HG03469 (cell line): ENCODE results near the gene E2F7.

Experiments used
- ATAC-seq: cut with Tn5 transposase; IDR thresholded peaks from one replicate; pipeline ENCODE4 v1.9.1; 2021; ENCODE audit warnings: mild to moderate bottlenecking, moderate library complexity, moderate number of reproducible peaks; ENCODE audit not compliant: unreplicated experiment

Gene E2F7

DNA sequence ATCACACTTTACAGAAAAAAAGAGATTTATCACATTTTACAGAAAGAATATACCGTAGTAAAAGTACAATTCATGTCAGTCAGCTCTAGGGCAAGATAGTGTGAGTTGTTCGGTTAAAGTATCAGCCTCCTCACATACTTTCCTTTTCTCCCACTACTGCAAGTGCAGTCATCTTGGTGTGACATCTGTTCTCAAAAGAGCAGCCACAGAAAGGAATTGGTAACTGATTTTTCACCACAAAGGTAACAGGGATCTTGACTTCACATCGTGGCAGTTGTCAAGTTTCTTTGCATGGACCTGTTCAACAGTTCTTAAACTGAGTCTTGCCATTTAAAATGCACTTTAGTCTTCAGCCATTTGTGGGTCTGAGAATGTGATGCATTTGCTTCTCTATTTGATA lies 5.0 kb upstream of the E2F7 start:
- peak; percentile 59 for ATAC-seq

DNA sequence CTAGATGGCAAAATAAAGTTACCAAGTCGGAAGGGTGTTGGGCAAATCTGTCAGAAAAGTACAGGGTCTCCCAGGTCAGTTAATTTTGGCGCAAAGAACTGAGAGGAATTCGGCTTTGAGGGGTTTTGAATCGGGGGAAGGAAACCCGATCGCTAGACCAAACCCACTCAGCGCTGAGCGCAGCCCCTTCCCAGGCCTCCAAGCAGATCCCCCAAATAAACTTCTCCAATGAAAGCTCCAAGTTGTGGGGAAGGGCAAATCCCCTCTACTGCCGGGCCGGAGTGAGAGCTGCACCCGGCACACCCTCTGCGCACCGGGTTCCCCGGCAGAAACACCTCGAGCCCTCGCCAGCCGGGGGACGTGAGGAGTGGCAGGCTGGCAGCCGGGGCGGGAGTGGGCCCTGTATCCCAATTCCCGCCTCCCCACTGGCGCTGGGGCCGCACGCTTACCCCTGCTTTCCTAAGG lies 441 bp downstream of the E2F7 start:
- ATAC-seq: no peak

DNA sequence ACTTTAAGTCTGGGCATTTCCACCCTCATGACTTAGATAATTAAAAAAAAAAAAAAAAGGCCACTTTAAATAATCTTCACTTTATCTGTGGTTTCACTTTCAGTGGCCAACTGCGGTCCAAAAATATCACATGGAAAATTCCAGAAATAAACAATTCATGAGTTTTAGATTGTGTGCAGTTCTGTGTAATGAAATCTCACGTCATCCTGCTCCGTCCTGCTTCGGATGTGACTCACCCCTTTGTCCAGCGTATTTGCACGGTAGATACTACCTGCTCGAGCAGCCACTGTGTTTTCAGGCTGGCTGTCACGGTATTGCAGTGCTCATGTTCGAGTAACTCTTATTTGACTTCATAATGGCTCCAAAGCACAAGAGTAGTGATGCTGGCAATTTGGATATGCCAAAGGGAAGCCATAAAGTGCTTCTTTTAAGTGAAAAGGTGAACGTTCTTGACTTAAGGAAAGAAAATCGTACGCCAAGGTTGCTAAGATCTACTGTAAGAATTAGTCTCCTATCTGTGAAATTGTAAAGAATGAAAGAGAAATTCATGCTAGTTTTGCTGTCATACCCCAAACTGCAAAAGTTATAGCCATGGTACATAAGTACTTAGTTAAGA lies 2.4 kb downstream of the E2F7 start:
- peak; percentile 35 for ATAC-seq

DNA sequence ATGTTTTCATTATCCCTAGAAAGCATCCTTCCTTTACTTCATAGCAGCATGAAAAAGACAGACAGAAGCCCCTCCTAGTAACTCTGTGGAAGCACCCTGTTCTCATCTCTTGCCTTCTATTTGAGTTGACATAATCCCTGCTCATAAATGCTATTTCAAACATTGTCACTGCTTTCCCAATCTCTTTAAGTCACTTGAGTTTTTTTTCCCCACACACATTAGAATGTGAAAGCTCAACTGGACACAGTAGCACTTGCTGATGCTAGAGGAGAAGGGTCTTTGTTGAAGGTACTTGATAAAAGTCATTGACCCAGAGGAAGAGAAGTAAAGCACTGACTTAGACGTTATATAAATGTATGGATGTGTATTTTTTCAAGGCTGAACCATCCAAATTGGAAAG lies 3.0 kb downstream of the E2F7 start:
- no peak for ATAC-seq

DNA sequence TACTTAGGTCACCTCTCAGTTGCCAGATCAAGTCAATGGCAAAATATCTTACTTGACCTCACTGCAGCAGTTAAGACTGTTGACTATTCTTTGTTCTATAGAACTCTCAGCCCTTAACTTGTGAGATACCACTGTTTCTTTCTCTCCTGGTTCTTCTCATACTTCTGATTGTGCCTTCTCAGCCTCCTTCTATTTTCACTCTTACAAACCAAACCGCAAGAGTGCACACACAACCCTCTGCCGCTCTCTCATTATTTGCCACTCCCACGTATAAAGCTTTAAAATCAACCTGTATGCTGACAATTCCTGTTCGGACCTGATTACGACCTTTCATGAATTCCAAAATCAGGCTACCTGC lies 4.5 kb downstream of the E2F7 start:
- peak; percentile 19 for ATAC-seq

DNA sequence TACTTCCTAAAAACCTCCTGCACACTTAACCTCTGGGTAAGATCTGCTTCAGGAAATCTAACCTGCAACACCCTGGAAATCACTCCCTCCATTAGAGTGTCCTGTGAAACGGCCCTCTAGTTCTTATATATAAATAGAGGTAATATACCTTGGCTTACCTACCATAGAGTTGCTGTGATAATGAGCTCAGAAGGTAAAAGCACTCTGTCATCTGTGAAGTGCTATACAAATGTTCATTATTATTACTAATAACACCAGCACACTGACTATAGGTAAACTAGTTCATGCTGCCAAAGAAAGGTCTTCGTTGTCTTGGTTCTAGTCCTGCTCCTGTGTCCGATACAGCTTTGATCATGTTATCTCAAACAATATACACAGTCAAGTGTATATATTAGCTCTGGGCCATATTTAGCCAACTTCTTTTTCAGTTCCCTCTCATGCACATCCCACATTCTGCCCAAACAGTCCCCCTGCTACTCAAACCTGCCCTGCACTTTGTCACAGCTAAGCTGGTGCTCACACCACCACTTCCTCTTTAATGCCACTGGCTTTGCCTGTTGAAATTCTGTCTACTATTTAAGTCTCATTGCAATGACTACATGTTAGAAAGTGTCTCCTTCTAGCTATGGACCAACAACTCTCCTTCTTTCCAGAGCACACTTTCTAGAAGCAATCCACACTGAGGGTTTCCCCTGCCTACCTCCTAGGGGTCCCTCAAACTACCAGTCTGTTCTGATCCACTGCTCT lies 5.1 kb downstream of the E2F7 start:
- ATAC-seq: peak; percentile 67

DNA sequence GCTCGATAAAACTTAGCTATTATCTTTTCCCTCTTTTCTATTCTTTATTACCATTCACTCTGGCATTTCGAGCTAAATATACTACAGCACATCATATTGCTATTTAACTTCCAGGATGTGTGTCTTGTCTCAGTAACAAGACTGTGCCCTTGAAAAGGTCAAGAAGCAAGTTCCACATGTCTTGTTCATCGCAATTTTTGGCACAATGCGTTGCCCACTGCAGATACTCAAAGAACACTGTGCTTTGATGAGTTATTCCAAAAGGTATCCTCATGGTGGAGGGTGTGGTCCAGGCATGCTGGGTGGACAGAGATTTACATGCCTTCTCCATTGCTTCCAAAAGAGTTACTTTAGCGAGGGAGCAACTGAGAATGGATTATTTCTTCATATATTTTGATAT lies 6.6 kb downstream of the E2F7 start:
- no peak for ATAC-seq

DNA sequence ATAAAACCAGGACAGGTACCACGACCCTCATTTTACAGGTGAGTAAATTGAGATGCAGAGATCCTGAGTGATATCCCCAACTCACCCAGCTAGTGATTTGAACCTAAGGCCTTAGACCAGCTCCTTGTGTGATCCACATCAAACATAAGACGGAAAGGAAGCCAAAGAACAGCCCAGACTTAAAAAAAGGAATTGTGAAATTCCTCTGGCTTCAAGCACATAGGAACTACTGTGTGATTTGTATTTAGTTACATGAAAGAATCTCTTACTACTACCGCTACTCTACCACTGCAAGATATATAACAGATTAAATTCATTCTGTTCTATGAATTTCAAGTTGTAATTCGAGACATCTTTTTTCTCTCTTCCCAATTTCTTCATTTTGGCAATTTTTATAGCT lies 10.5 kb downstream of the E2F7 start:
- no peak for ATAC-seq

DNA sequence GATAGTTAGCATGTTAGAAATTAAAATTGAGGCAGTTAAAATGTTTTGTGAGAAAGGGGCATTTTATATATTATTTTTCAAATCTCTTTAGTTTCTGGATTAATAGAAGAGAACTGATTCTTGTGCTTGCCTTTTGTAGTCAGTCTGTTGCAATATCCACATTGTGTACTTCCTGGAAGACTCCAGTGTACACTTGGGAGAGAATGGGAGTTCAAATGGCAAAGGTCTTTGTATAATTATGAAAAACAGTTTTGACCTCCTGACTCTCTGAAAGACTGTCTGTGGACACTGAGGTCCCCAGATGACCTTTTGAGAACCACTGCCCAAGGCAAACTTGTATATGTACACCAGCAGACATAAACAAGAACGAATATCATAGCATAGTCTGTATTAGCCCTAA lies 12.1 kb downstream of the E2F7 start:
- ATAC-seq: no peak

DNA sequence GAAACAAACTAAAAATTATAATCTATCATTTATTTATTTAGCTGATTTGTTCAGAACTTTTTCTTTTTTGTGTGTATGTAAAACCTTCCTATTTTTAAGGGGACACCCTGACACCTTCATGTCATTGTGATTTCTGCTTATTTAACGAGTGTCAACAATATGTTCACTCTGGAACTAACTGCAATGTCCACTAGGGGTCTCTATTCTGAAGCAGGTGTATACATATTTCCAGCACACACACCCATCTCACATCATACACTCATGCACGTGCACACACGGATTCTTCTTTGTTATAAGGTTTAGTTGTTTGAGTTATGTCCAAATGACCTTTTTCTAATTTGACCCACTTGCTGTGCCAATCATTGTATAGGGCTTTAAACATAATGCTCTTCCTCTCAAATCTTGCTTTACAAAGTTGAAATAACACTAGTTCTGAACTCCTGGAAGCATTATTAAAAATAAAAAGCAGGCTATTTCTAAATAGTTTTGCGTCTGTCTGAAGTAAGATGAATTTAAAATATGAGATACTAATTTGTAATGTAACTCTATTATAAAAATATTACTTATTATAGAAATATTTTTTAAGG lies 15.5 kb downstream of the E2F7 start:
- peak; percentile 96 for ATAC-seq

DNA sequence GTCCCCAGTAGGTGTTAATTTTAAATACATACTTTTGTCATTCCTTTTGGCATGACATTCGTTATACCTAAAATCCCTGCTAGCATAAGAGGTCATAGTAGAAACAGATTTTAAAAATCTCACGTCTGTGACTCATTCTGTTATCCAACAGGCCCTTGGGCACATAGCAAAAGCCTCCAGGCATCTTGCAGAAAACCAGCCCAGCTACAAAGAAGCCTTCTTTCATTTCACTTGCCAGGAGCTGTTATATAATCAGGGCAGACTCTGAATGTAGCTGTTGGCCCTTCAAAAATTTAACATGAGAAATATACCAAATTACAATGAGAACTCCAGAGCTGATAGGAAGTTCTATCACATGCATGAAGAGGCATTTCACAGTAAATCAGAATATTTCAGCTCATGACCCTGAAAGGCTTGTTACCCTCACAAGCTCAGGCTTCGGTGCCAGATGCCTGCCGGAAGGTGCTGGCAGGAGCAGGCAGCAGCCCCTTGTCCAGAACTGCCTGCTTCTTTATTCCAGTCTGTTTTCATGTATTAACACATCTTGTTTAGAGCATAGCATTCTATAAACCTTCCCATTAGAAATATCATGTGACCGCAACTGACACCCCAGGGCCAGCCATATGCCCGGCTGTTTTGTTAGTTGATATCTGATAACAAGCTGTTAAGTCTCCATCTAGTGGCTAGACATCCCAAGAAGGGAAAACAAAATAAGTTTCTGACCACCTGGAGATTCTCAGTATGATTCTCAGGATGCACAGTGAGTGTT lies 17.8 kb downstream of the E2F7 start:
- no peak for ATAC-seq

DNA sequence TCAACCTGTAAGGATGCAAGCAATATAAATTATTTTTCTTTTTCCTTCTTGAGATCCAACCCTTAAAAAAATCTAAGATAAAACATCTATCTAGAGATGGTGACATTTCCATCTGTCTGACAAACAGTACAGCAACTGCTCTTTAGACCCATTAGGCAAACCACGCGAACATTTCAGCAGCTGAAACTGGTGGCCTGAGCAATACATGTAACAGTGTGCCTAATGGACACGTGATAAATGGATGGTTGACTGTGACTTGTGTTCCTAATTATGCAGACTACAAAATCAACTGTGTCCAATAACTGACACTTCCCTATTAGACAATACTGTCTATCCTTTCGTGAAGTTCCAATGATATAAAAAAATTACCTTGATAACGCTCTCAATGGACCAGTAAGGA lies 18.9 kb downstream of the E2F7 start:
- ATAC-seq: no peak

DNA sequence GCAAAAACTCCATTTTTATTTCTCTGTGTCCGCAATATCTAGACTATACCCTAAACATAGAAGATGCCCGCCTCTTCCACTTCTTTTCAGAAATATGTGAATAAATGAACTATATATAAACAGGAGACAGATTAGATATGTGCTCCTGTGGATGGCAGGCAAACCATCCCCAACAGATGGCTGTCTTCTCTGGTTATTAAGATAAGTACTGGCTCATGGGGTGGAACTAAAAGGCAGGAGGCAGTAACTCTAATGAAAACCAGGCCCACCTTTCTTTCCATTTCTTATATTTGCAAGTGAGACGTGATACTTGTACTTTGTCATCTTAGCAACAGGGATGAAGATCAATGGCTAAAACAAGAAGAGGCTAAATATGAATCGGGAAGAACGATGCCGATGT lies 20.2 kb downstream of the E2F7 start:
- no peak for ATAC-seq

DNA sequence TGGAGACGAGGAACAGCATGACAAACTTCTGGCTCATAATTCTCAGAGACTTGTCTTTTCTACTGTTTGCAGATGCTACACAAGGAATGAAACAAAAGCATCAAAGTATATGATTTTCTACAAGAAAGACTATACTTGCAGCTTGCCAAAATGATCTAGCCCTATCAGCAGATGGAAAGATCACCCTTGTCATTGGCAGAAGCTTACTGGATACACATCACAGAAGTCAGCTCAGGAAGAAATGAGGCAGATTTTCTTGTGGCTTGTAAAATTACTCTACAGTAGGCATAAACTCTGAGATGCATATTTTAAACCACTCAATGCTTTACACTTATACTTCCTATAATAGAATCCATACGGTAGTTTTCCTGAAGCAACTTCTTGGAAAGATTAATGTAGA lies 20.6 kb downstream of the E2F7 start:
- ATAC-seq: no peak

DNA sequence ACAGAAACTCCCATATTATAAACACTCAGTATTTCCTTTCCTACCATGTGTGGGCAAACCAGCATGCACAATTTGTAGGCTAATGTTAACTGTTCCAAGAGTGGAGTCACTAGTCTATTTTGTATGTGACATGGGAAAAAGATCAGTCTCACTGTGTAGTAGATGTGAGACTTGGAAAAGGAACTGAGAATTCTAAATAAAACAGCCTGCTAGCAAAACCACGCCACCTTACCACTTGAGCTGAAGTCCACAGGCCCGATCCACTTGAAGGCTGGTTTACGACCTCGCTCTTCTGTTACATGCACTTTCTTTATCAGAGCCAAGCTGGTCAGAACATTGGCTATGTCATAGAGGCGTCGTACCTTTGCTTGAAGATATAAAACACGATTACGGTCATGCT lies 22.5 kb downstream of the E2F7 start:
- no peak for ATAC-seq

DNA sequence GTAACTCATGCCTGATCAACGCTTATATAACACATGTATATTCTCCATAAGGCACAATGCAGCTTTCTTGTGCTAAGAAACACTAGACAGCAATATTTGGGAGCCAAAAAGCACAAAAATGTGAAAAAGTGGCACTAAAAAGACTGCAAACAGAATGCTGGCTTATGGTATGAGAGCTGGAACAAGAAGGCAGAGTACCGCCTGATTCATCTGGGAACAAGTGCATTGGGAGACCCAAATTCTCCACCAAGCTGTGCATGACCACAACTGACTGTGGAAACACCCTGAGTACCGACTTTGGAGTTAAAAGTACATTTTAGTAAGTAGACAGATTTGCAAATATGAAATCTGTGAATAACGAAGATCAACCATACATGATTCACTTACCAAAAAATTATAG lies 25.1 kb downstream of the E2F7 start:
- no peak for ATAC-seq

DNA sequence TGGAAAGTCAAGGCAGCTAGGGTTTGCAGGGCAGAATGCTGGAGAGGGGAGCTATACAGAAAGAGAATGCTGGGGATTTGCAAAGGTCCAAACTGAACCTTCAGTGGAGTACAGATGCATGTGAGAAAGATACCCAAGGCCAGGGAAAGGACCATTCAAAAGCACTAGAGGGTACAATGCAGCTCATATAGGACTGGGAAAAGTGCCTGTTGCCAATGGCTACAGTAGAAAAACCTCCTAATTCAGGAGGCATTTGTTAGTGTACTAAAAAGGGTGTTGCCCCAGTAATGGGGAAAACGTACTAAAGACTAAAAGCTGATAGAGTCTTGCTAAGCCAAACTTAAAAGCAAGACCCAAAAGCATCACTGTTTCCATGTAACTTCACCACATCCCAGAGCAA lies 30.1 kb downstream of the E2F7 start:
- no peak for ATAC-seq

DNA sequence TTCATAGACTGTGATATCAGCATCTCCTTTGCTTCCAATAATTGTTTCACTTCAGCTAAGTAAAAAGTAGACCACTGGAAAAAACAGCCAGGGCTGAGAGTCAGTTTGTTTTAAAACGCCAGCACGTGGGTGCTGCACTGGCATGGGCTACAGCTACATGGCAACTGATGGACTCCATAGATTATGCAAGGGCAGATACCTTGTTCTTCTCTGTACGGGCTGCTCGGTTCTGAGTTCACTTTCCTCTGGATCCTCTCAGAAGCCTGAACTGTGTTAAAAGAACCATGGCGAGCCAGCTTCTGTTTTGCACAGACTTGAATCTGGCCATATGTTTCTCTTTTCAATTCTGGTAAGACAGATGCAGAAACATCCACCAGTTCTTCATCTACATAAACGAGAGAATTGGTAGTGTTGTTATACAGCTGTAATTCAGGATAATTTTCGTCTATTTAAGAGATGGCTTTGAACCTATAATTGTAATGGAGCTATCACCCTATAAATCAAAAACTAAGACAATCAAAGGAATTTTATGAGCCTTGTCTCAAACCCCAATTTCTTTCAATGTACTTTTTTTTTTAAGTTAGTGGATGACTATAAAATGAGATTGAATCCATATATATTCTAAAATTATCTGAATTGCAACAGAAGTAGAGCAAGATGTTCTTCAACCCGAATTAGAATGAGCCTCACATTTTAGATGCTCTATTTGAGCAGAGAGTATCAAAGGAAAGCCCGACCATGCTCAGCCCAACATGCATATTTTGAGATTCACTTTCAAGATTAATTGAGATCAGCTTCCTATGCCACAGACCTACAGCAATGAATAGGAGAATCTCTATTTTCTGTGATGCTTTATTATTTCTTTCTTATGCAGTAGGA lies 31.5 kb downstream of the E2F7 start:
- ATAC-seq: no peak

DNA sequence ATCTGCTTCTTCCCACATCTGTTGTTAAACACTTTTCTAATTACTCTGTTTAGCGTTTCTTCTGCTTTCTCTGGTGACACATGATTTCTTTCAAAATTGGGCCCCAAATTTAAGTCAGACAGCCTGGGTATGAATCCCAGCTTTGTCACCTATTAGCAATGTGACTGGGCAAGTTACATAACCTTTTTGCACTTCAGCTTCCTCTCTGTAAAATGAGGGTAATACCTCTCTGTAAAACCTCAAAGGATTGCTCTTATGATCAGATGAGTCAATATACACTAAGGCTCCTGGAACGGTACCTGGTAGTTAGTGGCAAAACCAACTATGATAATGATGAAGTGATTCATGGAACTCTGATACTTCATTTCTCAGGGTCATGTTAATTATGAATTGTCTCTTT lies 33.0 kb downstream of the E2F7 start:
- ATAC-seq: no peak

DNA sequence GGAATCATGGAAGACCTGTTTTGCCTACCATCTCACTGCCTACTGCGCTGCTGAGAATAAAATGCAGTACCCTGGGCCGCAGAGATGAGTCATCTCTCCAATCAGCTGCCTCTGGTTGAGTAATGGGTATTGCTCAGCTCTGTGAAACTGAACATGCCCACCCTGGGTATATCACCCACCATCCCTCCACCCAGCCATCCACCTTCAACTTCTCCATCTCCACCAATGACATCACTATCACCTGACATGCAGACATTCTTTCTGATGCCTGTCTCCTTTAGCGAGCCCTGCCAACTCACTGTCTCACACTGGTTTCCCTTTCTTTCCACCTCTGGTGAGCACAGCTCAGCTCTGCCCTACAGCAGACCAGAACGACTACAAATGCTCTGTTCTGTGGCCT lies 33.6 kb downstream of the E2F7 start:
- ATAC-seq: no peak
